Liver (tissue), 3 donors: ENCODE results near the gene TSGA10.

ENCODE experiments used
- EGR1 ChIP-seq, 2 donors: IDR thresholded peaks; 2 replicates each; pipeline ENCODE4 v1.6.1; 2016 to 2018; ENCODE audit warnings: antibody characterized with exemption in 2 of 2, low read depth in 2 of 2
- GABPA ChIP-seq, 2 donors: IDR thresholded peaks in 1 of 2; conservative IDR thresholded peaks in 1 of 2; 2 replicates each; pipeline ENCODE4 v1.6.1; 2016; ENCODE audit warnings: antibody characterized with exemption in 2 of 2, mild to moderate bottlenecking in 1 of 2, moderate library complexity in 1 of 2
- HNF4A ChIP-seq, 2 donors: conservative IDR thresholded peaks; 2 replicates each; pipeline ENCODE4 v1.6.1; 2016; ENCODE audit warnings: antibody characterized with exemption in 2 of 2, mild to moderate bottlenecking in 2 of 2
- JUND ChIP-seq, 2 donors: IDR thresholded peaks; 2 replicates each; pipeline ENCODE4 v1.6.1; 2016; ENCODE audit warnings: antibody characterized with exemption in 2 of 2
- RAD21 ChIP-seq, 2 donors: IDR thresholded peaks; 2 replicates each; pipeline ENCODE4 v1.6.1; 2016; ENCODE audit warnings: antibody characterized with exemption in 2 of 2, mild to moderate bottlenecking in 2 of 2
- RXRA ChIP-seq, 2 donors: IDR thresholded peaks; 2 replicates each; pipeline ENCODE4 v1.6.1; 2017 to 2018; ENCODE audit warnings: antibody characterized with exemption in 2 of 2, mild to moderate bottlenecking in 1 of 2
- SP1 ChIP-seq: IDR thresholded peaks from 2 replicates; pipeline ENCODE4 v1.6.1; 2018; ENCODE audit warnings: antibody characterized with exemption, mild to moderate bottlenecking
- TAF1 ChIP-seq: conservative IDR thresholded peaks from 2 replicates; pipeline ENCODE4 v1.6.1; 2016; ENCODE audit warnings: antibody characterized with exemption, mild to moderate bottlenecking
- YY1 ChIP-seq: IDR thresholded peaks from 2 replicates; pipeline ENCODE4 v1.6.1; 2016; ENCODE audit warnings: antibody characterized with exemption, mild to moderate bottlenecking
- TF ChIP-seq, protein P1 (sequence below): fragments of 150-350 bp; IDR thresholded peaks from 2 replicates; pipeline ENCODE4 v1.5.1; 2017; ENCODE audit warnings: improper control_type of control experiment, low read depth, low read length; ENCODE audit not compliant: missing input control
- TF ChIP-seq, protein P2 (sequence below): IDR thresholded peaks from 2 replicates; pipeline ENCODE4 v1.6.1; 2016; ENCODE audit warnings: antibody characterized with exemption, mild to moderate bottlenecking
- TF ChIP-seq, protein P3 (sequence below): IDR thresholded peaks from 2 replicates; pipeline ENCODE4 v1.6.1; 2016; ENCODE audit warnings: antibody characterized with exemption
- TF ChIP-seq, protein P4 (sequence below): IDR thresholded peaks from 2 replicates; pipeline ENCODE4 v1.6.1; 2016; ENCODE audit warnings: antibody characterized with exemption
- donor health status: healthy.
- donor health status: healthy.

DNA sequence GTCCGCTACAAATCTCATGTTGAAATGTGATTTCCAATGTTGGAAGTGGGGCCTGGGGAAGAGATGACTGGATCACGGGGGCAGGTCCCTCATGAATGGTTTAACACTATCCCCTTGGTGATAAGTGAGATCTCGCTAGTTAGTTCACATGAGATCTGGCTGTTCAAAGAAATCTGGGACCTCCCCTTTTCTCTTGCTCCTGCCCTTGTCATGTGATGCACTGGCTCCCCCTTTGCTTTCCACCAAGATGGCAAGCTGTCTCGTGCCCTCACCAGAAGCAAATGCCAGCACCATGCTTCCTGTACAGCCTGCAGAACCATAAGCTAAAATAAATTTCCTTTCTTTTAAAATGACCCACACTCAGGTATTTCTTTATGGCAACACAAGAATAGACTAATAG, 70.5 kb downstream of the TSGA10 start:
- TF ChIP-seq, protein P1, sequence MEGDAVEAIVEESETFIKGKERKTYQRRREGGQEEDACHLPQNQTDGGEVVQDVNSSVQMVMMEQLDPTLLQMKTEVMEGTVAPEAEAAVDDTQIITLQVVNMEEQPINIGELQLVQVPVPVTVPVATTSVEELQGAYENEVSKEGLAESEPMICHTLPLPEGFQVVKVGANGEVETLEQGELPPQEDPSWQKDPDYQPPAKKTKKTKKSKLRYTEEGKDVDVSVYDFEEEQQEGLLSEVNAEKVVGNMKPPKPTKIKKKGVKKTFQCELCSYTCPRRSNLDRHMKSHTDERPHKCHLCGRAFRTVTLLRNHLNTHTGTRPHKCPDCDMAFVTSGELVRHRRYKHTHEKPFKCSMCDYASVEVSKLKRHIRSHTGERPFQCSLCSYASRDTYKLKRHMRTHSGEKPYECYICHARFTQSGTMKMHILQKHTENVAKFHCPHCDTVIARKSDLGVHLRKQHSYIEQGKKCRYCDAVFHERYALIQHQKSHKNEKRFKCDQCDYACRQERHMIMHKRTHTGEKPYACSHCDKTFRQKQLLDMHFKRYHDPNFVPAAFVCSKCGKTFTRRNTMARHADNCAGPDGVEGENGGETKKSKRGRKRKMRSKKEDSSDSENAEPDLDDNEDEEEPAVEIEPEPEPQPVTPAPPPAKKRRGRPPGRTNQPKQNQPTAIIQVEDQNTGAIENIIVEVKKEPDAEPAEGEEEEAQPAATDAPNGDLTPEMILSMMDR: no peak
- TF ChIP-seq, protein P2, sequence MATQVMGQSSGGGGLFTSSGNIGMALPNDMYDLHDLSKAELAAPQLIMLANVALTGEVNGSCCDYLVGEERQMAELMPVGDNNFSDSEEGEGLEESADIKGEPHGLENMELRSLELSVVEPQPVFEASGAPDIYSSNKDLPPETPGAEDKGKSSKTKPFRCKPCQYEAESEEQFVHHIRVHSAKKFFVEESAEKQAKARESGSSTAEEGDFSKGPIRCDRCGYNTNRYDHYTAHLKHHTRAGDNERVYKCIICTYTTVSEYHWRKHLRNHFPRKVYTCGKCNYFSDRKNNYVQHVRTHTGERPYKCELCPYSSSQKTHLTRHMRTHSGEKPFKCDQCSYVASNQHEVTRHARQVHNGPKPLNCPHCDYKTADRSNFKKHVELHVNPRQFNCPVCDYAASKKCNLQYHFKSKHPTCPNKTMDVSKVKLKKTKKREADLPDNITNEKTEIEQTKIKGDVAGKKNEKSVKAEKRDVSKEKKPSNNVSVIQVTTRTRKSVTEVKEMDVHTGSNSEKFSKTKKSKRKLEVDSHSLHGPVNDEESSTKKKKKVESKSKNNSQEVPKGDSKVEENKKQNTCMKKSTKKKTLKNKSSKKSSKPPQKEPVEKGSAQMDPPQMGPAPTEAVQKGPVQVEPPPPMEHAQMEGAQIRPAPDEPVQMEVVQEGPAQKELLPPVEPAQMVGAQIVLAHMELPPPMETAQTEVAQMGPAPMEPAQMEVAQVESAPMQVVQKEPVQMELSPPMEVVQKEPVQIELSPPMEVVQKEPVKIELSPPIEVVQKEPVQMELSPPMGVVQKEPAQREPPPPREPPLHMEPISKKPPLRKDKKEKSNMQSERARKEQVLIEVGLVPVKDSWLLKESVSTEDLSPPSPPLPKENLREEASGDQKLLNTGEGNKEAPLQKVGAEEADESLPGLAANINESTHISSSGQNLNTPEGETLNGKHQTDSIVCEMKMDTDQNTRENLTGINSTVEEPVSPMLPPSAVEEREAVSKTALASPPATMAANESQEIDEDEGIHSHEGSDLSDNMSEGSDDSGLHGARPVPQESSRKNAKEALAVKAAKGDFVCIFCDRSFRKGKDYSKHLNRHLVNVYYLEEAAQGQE: no peak
- TF ChIP-seq, protein P3, sequence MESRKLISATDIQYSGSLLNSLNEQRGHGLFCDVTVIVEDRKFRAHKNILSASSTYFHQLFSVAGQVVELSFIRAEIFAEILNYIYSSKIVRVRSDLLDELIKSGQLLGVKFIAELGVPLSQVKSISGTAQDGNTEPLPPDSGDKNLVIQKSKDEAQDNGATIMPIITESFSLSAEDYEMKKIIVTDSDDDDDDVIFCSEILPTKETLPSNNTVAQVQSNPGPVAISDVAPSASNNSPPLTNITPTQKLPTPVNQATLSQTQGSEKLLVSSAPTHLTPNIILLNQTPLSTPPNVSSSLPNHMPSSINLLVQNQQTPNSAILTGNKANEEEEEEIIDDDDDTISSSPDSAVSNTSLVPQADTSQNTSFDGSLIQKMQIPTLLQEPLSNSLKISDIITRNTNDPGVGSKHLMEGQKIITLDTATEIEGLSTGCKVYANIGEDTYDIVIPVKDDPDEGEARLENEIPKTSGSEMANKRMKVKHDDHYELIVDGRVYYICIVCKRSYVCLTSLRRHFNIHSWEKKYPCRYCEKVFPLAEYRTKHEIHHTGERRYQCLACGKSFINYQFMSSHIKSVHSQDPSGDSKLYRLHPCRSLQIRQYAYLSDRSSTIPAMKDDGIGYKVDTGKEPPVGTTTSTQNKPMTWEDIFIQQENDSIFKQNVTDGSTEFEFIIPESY: no peak
- TF ChIP-seq HNF4A (conservative IDR thresholded peaks at IDR 0.05): no peak
- TF ChIP-seq GABPA (IDR thresholded peaks at IDR 0.05 in 1 of 2, conservative IDR thresholded peaks at IDR 0.05 in 1 of 2): no peak
- TF ChIP-seq, protein P4, sequence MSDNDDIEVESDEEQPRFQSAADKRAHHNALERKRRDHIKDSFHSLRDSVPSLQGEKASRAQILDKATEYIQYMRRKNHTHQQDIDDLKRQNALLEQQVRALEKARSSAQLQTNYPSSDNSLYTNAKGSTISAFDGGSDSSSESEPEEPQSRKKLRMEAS: no peak
- no peak for TF ChIP-seq EGR1 (IDR thresholded peaks at IDR 0.05; ENCODE audit: low read depth in 2 of 2)
- no peak for TF ChIP-seq RAD21 (IDR thresholded peaks at IDR 0.05)
- no peak for TF ChIP-seq RXRA (IDR thresholded peaks at IDR 0.05)
- no peak for TF ChIP-seq YY1
- TF ChIP-seq TAF1: no peak
- TF ChIP-seq SP1: no peak
- no peak for TF ChIP-seq JUND (IDR thresholded peaks at IDR 0.05)
